A549 (cell line): ENCODE measurements around the gene PTPA.

Experiments
- EP300 ChIP-seq, 2 experiments: fragments of >200 bp; sonication (Bioruptor Twin); formaldehyde crosslinking; IDR thresholded peaks; 2 replicates in 1 of 2; 3 replicates in 1 of 2; pipeline ENCODE4 v1.6.1; 2016 to 2017
- POLR2A ChIP-seq: IDR thresholded peaks from 2 replicates; pipeline ENCODE4 v1.6.1; 2012; ENCODE audit warnings: mild to moderate bottlenecking, low read length
- RAD21 ChIP-seq, 2 experiments: fragments of >200 bp in 1 of 2; sonication (Bioruptor Twin) in 1 of 2; formaldehyde crosslinking in 1 of 2; IDR thresholded peaks in 1 of 2; conservative IDR thresholded peaks in 1 of 2; 2 replicates in 1 of 2; 3 replicates in 1 of 2; pipeline ENCODE4 v1.6.1; 2012 to 2018; ENCODE audit warnings: inconsistent platforms in 1 of 2
- RARB ChIP-seq: fragments of 250-450 bp; sonication (Bioruptor Pico); IDR thresholded peaks from 2 replicates; pipeline ENCODE4 v1.8.0; 2021; ENCODE audit warnings: mild to moderate bottlenecking, moderate library complexity
- RCOR1 ChIP-seq: fragments of 150-350 bp; IDR thresholded peaks from 2 replicates; pipeline ENCODE4 v1.6.1; 2014; ENCODE audit warnings: antibody characterized with exemption, low read length, low read depth
- REST ChIP-seq: fragments of 200-600 bp; sonication (generic); IDR thresholded peaks from 2 replicates; pipeline ENCODE4 v1.6.1; 2016; ENCODE audit warnings: antibody characterized with exemption, mild to moderate bottlenecking, moderate library complexity
- TF ChIP-seq, protein P1 (sequence below): fragments of >200 bp; sonication (Bioruptor Twin); formaldehyde crosslinking; IDR thresholded peaks from 3 replicates; pipeline ENCODE4 v1.5.1; 2016

DNA sequence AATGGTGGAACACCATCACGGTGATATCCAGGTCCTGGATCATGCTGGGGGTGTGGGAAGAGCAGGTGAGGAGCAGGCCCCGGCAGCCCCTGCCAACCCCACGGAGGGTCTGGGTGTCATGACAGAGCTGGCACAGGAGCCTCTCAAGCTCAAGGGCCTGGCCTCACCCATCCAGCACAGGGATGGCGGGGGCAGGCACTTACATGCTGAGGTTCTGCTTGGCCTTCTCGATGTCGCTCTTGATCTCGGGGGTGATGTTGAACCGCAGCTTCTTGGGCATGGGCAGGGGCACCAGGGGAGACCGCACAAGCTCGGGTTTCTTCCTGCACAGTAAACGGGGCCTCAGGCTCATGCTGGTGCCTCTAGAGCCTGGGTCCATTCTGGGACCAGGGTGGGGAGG lies 12.9 kb upstream of the PTPA start:
- TF ChIP-seq RARB (CRISPR knock-in tag) (no peak), RAD21 (conservative IDR thresholded peaks at IDR 0.05 in 1 of 2, IDR thresholded peaks at IDR 0.05 in 1 of 2) (no peak), EP300 (IDR thresholded peaks at IDR 0.05) (no peak), REST (no peak), RCOR1 (no peak), POLR2A (no peak)
- TF ChIP-seq, protein P1, sequence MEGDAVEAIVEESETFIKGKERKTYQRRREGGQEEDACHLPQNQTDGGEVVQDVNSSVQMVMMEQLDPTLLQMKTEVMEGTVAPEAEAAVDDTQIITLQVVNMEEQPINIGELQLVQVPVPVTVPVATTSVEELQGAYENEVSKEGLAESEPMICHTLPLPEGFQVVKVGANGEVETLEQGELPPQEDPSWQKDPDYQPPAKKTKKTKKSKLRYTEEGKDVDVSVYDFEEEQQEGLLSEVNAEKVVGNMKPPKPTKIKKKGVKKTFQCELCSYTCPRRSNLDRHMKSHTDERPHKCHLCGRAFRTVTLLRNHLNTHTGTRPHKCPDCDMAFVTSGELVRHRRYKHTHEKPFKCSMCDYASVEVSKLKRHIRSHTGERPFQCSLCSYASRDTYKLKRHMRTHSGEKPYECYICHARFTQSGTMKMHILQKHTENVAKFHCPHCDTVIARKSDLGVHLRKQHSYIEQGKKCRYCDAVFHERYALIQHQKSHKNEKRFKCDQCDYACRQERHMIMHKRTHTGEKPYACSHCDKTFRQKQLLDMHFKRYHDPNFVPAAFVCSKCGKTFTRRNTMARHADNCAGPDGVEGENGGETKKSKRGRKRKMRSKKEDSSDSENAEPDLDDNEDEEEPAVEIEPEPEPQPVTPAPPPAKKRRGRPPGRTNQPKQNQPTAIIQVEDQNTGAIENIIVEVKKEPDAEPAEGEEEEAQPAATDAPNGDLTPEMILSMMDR: no peak
